ENCODE measurements around the gene SLC29A3.

SLC29A3 gene

DNA sequence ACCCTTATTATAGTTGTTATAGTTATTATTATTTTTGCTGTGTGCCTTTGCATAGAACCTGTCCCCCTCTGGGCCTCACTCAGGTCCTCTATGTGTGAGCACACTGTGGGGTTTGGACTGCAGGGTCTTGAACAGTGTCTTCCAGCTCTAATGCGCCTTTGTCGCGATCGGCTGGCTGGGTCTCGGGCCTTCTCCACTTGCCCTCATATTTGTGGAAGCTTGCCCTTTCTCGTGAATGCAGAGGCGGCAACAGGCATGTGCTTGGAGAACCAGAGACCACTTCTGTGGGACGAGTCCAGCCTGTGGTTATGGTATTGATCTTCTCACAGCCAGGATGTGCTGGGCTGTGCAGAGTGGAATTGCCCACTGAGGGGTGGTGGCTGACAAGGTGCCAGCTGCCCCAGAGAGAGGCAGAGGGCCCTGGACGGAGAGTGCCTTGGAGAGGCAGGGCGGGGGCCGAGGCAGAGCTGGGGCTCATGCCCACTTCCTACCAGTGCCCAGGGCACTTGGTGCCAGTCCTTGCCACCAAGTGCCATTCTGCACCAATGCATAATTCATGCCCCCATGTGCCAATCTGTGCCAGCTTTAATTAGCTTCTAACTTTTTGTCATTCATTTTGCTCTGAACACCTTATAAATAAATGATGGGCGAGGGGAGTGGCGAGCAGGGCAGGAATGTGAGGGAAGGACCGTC lies 70.9 kb downstream of the SLC29A3 start:
- no peak for DNase-seq (ENCODE audit: extremely low spot score)
- ChIA-PET POLR2A (no interaction called here), CTCF (interaction anchor here (0.6 kb wide), 3 partner anchors 74 to 326 kb away, joined by 3 read pairs; no protein-coding TSS in a partner anchor)
- no peak for TF ChIP-seq ELF4 (IDR thresholded peaks at IDR 0.05)
- no peak for TF ChIP-seq LEF1 (IDR thresholded peaks at IDR 0.05; ENCODE audit: borderline replicate concordance)
- TF ChIP-seq FOXA1 (IDR thresholded peaks at IDR 0.05) = no peak
- no peak for TF ChIP-seq NFRKB (IDR thresholded peaks at IDR 0.05)
- TF ChIP-seq HDGF (IDR thresholded peaks at IDR 0.05; ENCODE audit: borderline replicate concordance) = no peak
- TF ChIP-seq L3MBTL2 (conservative IDR thresholded peaks at IDR 0.05) = no peak
- TF ChIP-seq SP1 (IDR thresholded peaks at IDR 0.05) = no peak
- no peak for TF ChIP-seq SUZ12 (IDR thresholded peaks at IDR 0.05)
- TF ChIP-seq FOXK2 (IDR thresholded peaks at IDR 0.05) = no peak
- TF ChIP-seq, protein P1, sequence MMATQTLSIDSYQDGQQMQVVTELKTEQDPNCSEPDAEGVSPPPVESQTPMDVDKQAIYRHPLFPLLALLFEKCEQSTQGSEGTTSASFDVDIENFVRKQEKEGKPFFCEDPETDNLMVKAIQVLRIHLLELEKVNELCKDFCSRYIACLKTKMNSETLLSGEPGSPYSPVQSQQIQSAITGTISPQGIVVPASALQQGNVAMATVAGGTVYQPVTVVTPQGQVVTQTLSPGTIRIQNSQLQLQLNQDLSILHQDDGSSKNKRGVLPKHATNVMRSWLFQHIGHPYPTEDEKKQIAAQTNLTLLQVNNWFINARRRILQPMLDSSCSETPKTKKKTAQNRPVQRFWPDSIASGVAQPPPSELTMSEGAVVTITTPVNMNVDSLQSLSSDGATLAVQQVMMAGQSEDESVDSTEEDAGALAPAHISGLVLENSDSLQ (IDR thresholded peaks at IDR 0.05) = no peak
- TF ChIP-seq ZNF384 (IDR thresholded peaks at IDR 0.05) = no peak

DNA sequence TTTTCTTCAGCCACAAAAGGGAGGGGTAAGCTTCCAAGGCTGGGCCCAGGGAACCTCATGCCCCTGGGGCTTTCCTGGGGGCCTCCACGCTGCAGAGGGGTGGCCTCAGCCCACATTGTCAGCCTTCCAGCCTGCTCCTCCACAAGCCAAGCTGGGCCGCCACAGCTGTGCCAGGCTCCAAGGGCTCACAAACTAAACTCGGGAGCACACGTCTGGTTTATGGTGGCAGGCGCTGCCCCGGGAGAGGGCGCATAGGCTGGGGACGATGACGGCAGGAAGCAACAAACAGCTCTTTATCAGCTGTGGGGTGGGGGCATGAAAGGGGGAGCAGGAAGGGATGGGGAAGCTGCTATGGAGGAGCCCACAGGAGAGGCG lies 71.4 kb downstream of the SLC29A3 start:
- DNase-seq (ENCODE audit: extremely low spot score) = no peak
- TF ChIP-seq, protein P1 (IDR thresholded peaks at IDR 0.05) = no peak
- TF ChIP-seq NFRKB (IDR thresholded peaks at IDR 0.05) = no peak
- no peak for TF ChIP-seq CTBP1 (IDR thresholded peaks at IDR 0.05; ENCODE audit: borderline replicate concordance)
- TF ChIP-seq FOXK2 (IDR thresholded peaks at IDR 0.05) = no peak
- no peak for TF ChIP-seq FOXM1 (IDR thresholded peaks at IDR 0.05; ENCODE audit: borderline replicate concordance)
- no peak for TF ChIP-seq HDGF (IDR thresholded peaks at IDR 0.05; ENCODE audit: borderline replicate concordance)
- TF ChIP-seq BHLHE40 (IDR thresholded peaks at IDR 0.05; ENCODE audit: borderline replicate concordance) = no peak
- no peak for TF ChIP-seq ARNT (IDR thresholded peaks at IDR 0.05)
- no peak for TF ChIP-seq ZNF384 (IDR thresholded peaks at IDR 0.05)
- TF ChIP-seq L3MBTL2 (conservative IDR thresholded peaks at IDR 0.05) = no peak
- TF ChIP-seq FOXA1 (IDR thresholded peaks at IDR 0.05) = no peak
- no peak for TF ChIP-seq LEF1 (IDR thresholded peaks at IDR 0.05; ENCODE audit: borderline replicate concordance)
- POLR2A ChIA-PET = interaction anchor here (0.9 kb wide), 1 partner anchor 13 kb away, joined by 5 read pairs; no protein-coding TSS in a partner anchor
- CTCF ChIA-PET = interaction anchor here (0.6 kb wide), 2 partner anchors 188 to 326 kb away, joined by 3 read pairs; no protein-coding TSS in a partner anchor

DNA sequence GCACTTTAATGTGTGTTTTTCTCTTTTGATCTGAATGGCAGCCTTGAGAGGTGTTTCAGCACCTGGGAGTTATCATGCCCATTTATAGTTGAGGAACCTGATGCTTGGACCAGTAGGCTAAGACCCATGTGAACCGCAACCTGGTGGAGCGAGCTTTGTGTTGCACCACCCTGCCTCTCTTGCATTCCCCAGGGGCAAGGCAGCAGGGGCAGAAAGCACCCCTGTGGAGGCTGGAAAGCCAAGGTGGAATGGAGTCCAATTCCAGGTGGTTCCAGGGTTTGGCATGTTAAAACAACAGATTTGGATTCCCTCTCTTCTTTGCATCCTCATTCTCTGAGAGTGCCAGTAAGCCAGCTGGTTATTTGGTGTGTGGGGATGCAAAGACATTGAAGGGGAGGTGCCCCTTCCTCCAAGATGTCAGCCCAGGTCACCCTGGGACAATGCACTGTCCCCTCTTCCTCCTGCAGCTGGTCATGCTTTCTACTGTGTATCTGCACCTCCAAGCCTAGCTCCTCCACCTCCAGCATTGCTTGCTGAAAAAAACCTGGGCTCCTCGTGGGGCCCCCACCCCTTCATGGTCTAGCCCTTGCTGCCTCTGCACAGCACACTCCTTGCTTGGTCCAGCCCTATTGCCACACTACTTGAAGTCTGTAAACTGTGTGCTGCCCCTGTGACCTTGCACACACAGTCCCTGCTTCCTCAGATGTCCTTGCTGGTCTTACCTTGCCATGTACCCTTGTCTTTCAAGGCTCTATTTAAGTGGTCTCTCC lies 72.0 kb downstream of the SLC29A3 start:
- DNase-seq (ENCODE audit: extremely low spot score) = no peak
- CTCF ChIA-PET = no interaction called here
- TF ChIP-seq ZNF384 (IDR thresholded peaks at IDR 0.05) = no peak
- TF ChIP-seq LEF1 (IDR thresholded peaks at IDR 0.05; ENCODE audit: borderline replicate concordance) = no peak
- no peak for TF ChIP-seq SP1 (IDR thresholded peaks at IDR 0.05)
- no peak for TF ChIP-seq ELF4 (IDR thresholded peaks at IDR 0.05)
- TF ChIP-seq TARDBP (IDR thresholded peaks at IDR 0.05) = no peak
- no peak for TF ChIP-seq NFRKB (IDR thresholded peaks at IDR 0.05)
- TF ChIP-seq BHLHE40 (IDR thresholded peaks at IDR 0.05; ENCODE audit: borderline replicate concordance) = no peak
- no peak for TF ChIP-seq HDGF (IDR thresholded peaks at IDR 0.05; ENCODE audit: borderline replicate concordance)
- TF ChIP-seq, protein P1 (IDR thresholded peaks at IDR 0.05) = no peak
- TF ChIP-seq SUZ12 (IDR thresholded peaks at IDR 0.05) = no peak
- no peak for TF ChIP-seq L3MBTL2 (conservative IDR thresholded peaks at IDR 0.05)
- TF ChIP-seq CTBP1 (IDR thresholded peaks at IDR 0.05; ENCODE audit: borderline replicate concordance) = no peak
- no peak for TF ChIP-seq FOXK2 (IDR thresholded peaks at IDR 0.05)
- POLR2A ChIA-PET = interaction anchor here (0.9 kb wide), 1 partner anchor 14 kb away, joined by 5 read pairs; no protein-coding TSS in a partner anchor

GRCh38 chr10:71391701-71392100 lies 72.6 kb downstream of the SLC29A3 start:
- ChIA-PET POLR2A (no interaction called here), CTCF (interaction anchor here (1.2 kb wide), 1 partner anchor 7 kb away, joined by 6 read pairs; no protein-coding TSS in a partner anchor)
- DNase-seq (ENCODE audit: extremely low spot score) = no peak
- TF ChIP-seq CTBP1 (IDR thresholded peaks at IDR 0.05; ENCODE audit: borderline replicate concordance) (no peak), FOXA1 (IDR thresholded peaks at IDR 0.05) (no peak), ZNF384 (IDR thresholded peaks at IDR 0.05) (no peak), SP1 (IDR thresholded peaks at IDR 0.05) (no peak), NFRKB (IDR thresholded peaks at IDR 0.05) (no peak), ARNT (IDR thresholded peaks at IDR 0.05) (no peak), LEF1 (IDR thresholded peaks at IDR 0.05; ENCODE audit: borderline replicate concordance) (no peak), FOXM1 (IDR thresholded peaks at IDR 0.05; ENCODE audit: borderline replicate concordance) (no peak), ELF4 (IDR thresholded peaks at IDR 0.05) (no peak), TARDBP (IDR thresholded peaks at IDR 0.05) (no peak), BHLHE40 (IDR thresholded peaks at IDR 0.05; ENCODE audit: borderline replicate concordance) (no peak), L3MBTL2 (conservative IDR thresholded peaks at IDR 0.05) (no peak), FOXK2 (IDR thresholded peaks at IDR 0.05) (no peak), SUZ12 (IDR thresholded peaks at IDR 0.05) (no peak), HDGF (IDR thresholded peaks at IDR 0.05; ENCODE audit: borderline replicate concordance) (no peak)
- TF ChIP-seq, protein P1 (IDR thresholded peaks at IDR 0.05) = no peak

GRCh38 chr10:71392292-71392691 lies 73.2 kb downstream of the SLC29A3 start:
- CTCF ChIA-PET = interaction anchor here (1.2 kb wide), 1 partner anchor 8 kb away, joined by 6 read pairs; no protein-coding TSS in a partner anchor
- DNase-seq (ENCODE audit: extremely low spot score) = no peak
- POLR2A ChIA-PET = no interaction called here
- no peak for TF ChIP-seq FOXK2 (IDR thresholded peaks at IDR 0.05)
- no peak for TF ChIP-seq ELF4 (IDR thresholded peaks at IDR 0.05)
- no peak for TF ChIP-seq FOXA1 (IDR thresholded peaks at IDR 0.05)
- TF ChIP-seq HDGF (IDR thresholded peaks at IDR 0.05; ENCODE audit: borderline replicate concordance) = no peak
- no peak for TF ChIP-seq SUZ12 (IDR thresholded peaks at IDR 0.05)
- TF ChIP-seq ZNF384 (IDR thresholded peaks at IDR 0.05) = no peak
- TF ChIP-seq LEF1 (IDR thresholded peaks at IDR 0.05; ENCODE audit: borderline replicate concordance) = no peak
- no peak for TF ChIP-seq ARNT (IDR thresholded peaks at IDR 0.05)
- TF ChIP-seq SP1 (IDR thresholded peaks at IDR 0.05) = no peak
- no peak for TF ChIP-seq NFRKB (IDR thresholded peaks at IDR 0.05)
- no peak for TF ChIP-seq BHLHE40 (IDR thresholded peaks at IDR 0.05; ENCODE audit: borderline replicate concordance)
- no peak for TF ChIP-seq TARDBP (IDR thresholded peaks at IDR 0.05)
- TF ChIP-seq, protein P1 (IDR thresholded peaks at IDR 0.05) = no peak
- no peak for TF ChIP-seq FOXM1 (IDR thresholded peaks at IDR 0.05; ENCODE audit: borderline replicate concordance)
- TF ChIP-seq L3MBTL2 (conservative IDR thresholded peaks at IDR 0.05) = no peak
- TF ChIP-seq CTBP1 (IDR thresholded peaks at IDR 0.05; ENCODE audit: borderline replicate concordance) = no peak

Measured in HEK293T (cell line).